Lung (tissue), 12 donors: ENCODE results near the gene BATF3. TPM values are rescaled to one million over a fixed set of nuclear protein-coding genes. Genes with fewer than 3 reads are reported as not detected.

Experiments
- ATAC-seq: fragments of 200-7000 bp; cut with Tn5 transposase; one replicate; pipeline ENCODE4 v1.9.1; 2020; ENCODE audit warnings: moderate number of reproducible peaks; ENCODE audit not compliant: insufficient read depth, low FRiP score
- DNase-seq, 3 donors: peaks; one replicate each; pipeline ENCODE4 v3.0.0-alpha.2; 2013 to 2017
- H3K27ac ChIP-seq, 2 donors: one replicate each; pipeline ENCODE4 v1.5.1; 2013; ENCODE audit warnings: mild to moderate bottlenecking in 2 of 2, moderate library complexity in 2 of 2, control low read depth in 1 of 2, inconsistent platforms in 1 of 2, low read depth in 1 of 2, low read length in 1 of 2
- H3K27me3 ChIP-seq, 3 donors: one replicate each; pipeline ENCODE4 v1.5.1; 2013; ENCODE audit warnings: low read length in 2 of 3; ENCODE audit not compliant: control insufficient read depth in 3 of 3, insufficient read depth in 3 of 3
- H3K36me3 ChIP-seq, 4 donors: one replicate each; pipeline ENCODE4 v1.5.1; 2013; ENCODE audit warnings: low read length in 4 of 4, mild to moderate bottlenecking in 1 of 4, moderate library complexity in 1 of 4; ENCODE audit not compliant: control insufficient read depth in 4 of 4, insufficient read depth in 4 of 4
- H3K4me1 ChIP-seq, 5 donors: one replicate each; pipeline ENCODE4 v1.5.1; 2013; ENCODE audit warnings: low read length in 5 of 5, mild to moderate bottlenecking in 2 of 5, moderate library complexity in 1 of 5; ENCODE audit not compliant: control insufficient read depth in 5 of 5, insufficient read depth in 5 of 5
- H3K4me3 ChIP-seq: one replicate; pipeline ENCODE4 v1.5.1; 2013; ENCODE audit warnings: mild to moderate bottlenecking, control low read depth, moderate library complexity
- H3K9ac ChIP-seq, 2 donors: one replicate each; pipeline ENCODE4 v1.5.1; 2013; ENCODE audit warnings: low read length in 2 of 2, control low read depth in 1 of 2; ENCODE audit not compliant: insufficient read depth in 1 of 2
- H3K9me3 ChIP-seq, 4 donors: one replicate each; pipeline ENCODE4 v1.5.1; 2013; ENCODE audit warnings: low read length in 3 of 4, mild to moderate bottlenecking in 1 of 4, moderate library complexity in 1 of 4; ENCODE audit not compliant: control insufficient read depth in 4 of 4, insufficient read depth in 3 of 4
- CTCF ChIP-seq: IDR thresholded peaks from 2 replicates; pipeline ENCODE4 v1.5.1; 2012; ENCODE audit warnings: mild to moderate bottlenecking; ENCODE audit errors: control extremely low read depth, extremely low read depth
- WGBS, 2 donors: extraction: QIAGEN DNeasy Blood & Tissue Kit; methylation state at CpG; one replicate each; pipeline ENCODE4 v1.1.7; 2013; 5-methylcytosine and 5-hydroxymethylcytosine counted together
- polyA plus RNA-seq, 2 donors: library from polyadenylated mRNA; stranded (reverse); fragments of 200-250 nt; gene quantifications; one replicate each; pipeline ENCODE4 v1.2.1, GENCODE V29; 2013
- total RNA-seq, 2 donors: library from RNA; depleted of rRNA in 1 of 2; stranded (reverse); fragments of >200 nt in 1 of 2; gene quantifications; one replicate each; pipeline ENCODE4 v1.2.1, GENCODE V29; 2014 to 2021
- donor health status: control.
- donor health status: control.
- donor health status: Bipolar disorder and iron deficiency.
- donor health status: healthy.
- donor health status: DM: yes; HTN: yes; CAD: no.

Gene BATF3
- total and polyA plus RNA-seq, 4 donors: 2.4 to 24.6 (median 10.1) TPM

GRCh38 chr1:212678456-212679410 is 20.9 kb downstream of the BATF3 start:
- Histone ChIP-seq H3K27me3 (no peaks in the 10 kb centered on the region), H3K9me3 (no peaks in the 10 kb centered on the region), H3K4me3 (peak overlapping the region; percentile 19), H3K27ac (no peak overlapping the region), H3K9ac (no peak overlapping the region), H3K4me1 (no peaks in the 10 kb centered on the region), H3K36me3 (no peaks in the 10 kb centered on the region)
- DNase-seq (no peak), ATAC-seq (no peak)
- no peak for TF ChIP-seq CTCF
- 71 to 77% methylated on average over 11 of the region's 11 CpGs for WGBS, 2 donors

GRCh38 chr1:212677573-212677972 is 22.1 kb downstream of the BATF3 start:
- DNase-seq (no peak), ATAC-seq (no peak)
- H3K9me3 ChIP-seq: no peaks in the 10 kb centered on the region
- no peaks in the 10 kb centered on the region for H3K36me3 ChIP-seq
- H3K4me1 ChIP-seq: no peaks in the 10 kb centered on the region
- H3K4me3 ChIP-seq: no peak overlapping the region
- H3K27ac ChIP-seq: no peak overlapping the region
- 86% methylated on average over 4 of the region's 4 CpGs for WGBS, 2 donors
- no peaks in the 10 kb centered on the region for H3K27me3 ChIP-seq
- H3K9ac ChIP-seq: no peak overlapping the region
- no peak for TF ChIP-seq CTCF

- H3K4me3 ChIP-seq: no peak overlapping the region
- H3K4me1 ChIP-seq: no peaks in the 10 kb centered on the region
- no peak overlapping the region for H3K27ac ChIP-seq
- TF ChIP-seq CTCF: no peak
- WGBS, 2 donors: 86 to 97% methylated on average over 4 of the region's 4 CpGs
- H3K27me3 ChIP-seq: no peaks in the 10 kb centered on the region
- ATAC-seq (no peak), DNase-seq (no peak)
- H3K36me3 ChIP-seq: no peaks in the 10 kb centered on the region
- H3K9ac ChIP-seq: no peak overlapping the region
- H3K9me3 ChIP-seq: no peaks in the 10 kb centered on the region
Observed at GRCh38 chr1:212677136-212677535, 22.5 kb downstream of the BATF3 start.
